Stimulated activated CD8-positive, alpha-beta memory T cell treated with anti-CD3 and anti-CD28 coated beads, Interleukin-12 subunit alpha, Interleukin-12 subunit beta, amount 100 ng/mL, for 1 hour (primary cell): ENCODE results near the gene PAK6.

Experiments used
- DNase-seq: peaks from one replicate; pipeline ENCODE4 v3.0.0-alpha.2; 2020; ENCODE audit warnings: low read depth

Gene PAK6

GRCh38 chr15:40293006-40293405, 54.1 kb downstream of the PAK6 start:
- no peak for DNase-seq

- no peak for DNase-seq
Measured at GRCh38 chr15:40293905-40294895, 55.3 kb downstream of the PAK6 start.

- DNase-seq: no peak
Measured at GRCh38 chr15:40295297-40295696, 56.4 kb downstream of the PAK6 start.

- no peak for DNase-seq
Measured at GRCh38 chr15:40295877-40296560, 57.2 kb downstream of the PAK6 start.

GRCh38 chr15:40296561-40297230, 57.8 kb downstream of the PAK6 start:
- DNase-seq: no peak

- DNase-seq: no peak
Measured at GRCh38 chr15:40297356-40297755, 58.5 kb downstream of the PAK6 start.

- DNase-seq: no peak
Measured at GRCh38 chr15:40298216-40298935, 59.5 kb downstream of the PAK6 start.

- DNase-seq: no peak
Measured at GRCh38 chr15:40300367-40300766, 61.5 kb downstream of the PAK6 start.

- DNase-seq: no peak
Measured at GRCh38 chr15:40300771-40301170, 61.9 kb downstream of the PAK6 start.

GRCh38 chr15:40301467-40302179, 62.8 kb downstream of the PAK6 start:
- no peak for DNase-seq

- DNase-seq: no peak
Measured at GRCh38 chr15:40302288-40302886, 63.5 kb downstream of the PAK6 start.

GRCh38 chr15:40302981-40303380, 64.1 kb downstream of the PAK6 start:
- DNase-seq: no peak

- no peak for DNase-seq
Measured at GRCh38 chr15:40303576-40303975, 64.7 kb downstream of the PAK6 start.

GRCh38 chr15:40305281-40305680, 66.4 kb downstream of the PAK6 start:
- DNase-seq: no peak

- DNase-seq: no peak
Measured at GRCh38 chr15:40306371-40306770, 67.5 kb downstream of the PAK6 start.

GRCh38 chr15:40306908-40307307, 68.0 kb downstream of the PAK6 start:
- no peak for DNase-seq

GRCh38 chr15:40307421-40308211, 68.8 kb downstream of the PAK6 start, which contains the start of gene PLCB2:
Gene PLCB2 (minus strand): TSS chr15:40307935. CDS start chr15:40307672, 263 bp downstream.
- DNase-seq: peak; percentile 47

- no peak for DNase-seq
Measured at GRCh38 chr15:40309344-40309862, 70.5 kb downstream of the PAK6 start.
